Measurements from ENCODE around the gene ADCY3.
"Not testable (repeated sequence)": the region's sequence is repeated elsewhere in the genome, so short reads cannot be mapped to it uniquely, and the experiment has no call there.

ADCY3 gene

DNA sequence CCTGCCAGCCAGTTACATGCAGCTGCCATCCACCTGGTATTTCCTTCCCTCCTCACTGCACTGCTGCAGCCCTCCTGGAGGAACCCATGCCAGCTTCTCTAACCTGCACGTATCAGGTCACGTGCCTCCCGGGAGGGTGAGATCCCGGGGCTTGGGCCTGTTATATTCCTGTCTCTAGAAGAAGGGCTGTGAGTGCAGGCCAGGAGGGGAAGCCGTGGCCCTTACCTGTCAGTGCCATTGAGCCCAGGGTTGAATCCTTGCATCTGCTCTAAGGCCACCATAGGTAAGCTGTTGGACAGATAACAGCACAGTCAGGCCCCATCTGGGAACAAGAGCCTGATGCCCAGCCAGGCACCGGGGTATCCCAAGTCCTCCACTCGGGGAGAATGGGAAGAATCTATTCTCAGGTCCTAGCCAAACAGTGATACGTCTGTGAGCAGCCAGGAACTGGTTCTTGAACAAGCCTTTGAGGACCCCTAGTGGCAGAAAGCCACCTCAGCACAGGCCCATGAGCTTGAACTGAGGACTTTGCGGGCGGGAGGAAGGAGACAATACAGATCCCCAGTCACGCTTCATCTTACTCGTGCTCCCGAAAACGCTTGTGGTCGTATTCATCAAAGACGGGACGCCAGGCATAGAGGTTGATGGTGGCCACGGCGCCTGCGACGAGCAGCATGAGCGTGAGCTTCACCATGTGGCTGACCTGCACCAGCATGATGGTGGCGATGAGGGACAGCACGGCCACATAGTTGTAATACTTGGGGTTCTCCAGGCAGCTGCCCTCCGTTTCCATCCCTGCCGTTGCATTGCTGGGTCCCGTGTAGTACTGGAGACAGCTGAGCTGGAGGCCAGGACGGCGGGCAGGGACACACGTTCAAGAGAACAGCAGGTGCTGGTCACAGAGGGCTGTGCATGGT lies 92.5 kb downstream of the ADCY3 start:
- DNase-seq: peak; percentile 76

DNA sequence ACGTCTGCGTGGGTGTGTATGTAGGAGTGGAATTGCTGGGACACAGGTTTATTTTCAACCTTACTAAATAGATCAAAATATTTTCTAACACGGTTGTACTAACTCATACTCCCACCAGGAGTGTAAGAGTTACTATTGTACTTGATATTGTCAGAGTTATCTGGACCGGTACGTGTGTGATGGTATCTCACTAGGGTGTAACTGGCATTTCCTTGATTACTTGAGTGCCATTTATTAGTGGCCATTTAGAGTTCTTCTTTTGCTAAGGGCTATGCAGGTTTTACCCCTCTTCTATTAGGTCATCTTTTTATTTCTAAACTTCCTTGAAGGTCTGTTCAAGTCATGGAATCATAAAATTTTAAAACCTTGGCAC lies 93.3 kb downstream of the ADCY3 start:
- DNase-seq: no peak

DNA sequence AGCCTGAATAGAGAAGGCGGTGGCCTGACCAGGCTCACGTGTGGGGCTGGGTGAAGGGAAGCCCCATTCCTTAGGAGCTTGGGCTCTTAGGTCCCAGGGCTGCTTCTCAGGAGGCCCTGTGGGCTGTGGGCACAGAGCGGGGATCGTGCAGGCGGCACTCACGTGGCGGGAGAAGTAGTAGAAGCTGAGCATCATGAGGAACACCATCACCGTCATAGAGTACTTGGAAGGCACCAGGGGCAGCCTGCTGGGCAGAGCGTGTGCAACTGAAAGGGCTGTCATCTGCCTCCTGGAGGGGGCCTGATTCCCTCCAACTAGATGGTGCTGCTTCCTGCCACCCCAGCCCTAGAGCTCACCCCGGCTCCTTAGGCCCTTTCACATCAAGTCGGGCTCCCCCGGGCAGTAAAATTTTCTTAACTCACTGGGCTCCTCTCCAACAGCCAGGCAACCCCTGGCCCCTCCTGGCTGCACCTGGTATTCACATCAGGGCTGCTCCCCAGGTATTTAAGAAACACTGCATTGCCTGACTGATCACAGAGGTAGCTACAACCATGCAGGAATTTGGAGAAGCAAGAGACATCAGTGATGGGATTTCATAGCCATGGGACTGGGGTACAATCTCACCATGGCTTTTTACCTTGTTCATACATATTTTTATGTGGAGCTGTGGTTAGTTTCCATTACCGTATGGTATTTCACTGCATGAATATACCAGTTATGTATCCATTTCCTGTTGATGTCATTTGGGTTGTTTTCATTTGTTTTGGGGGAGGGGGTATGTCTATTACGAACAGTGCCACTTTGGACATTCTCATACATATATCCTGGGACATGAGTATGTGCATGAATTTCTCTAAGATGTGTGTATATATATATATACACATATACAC lies 93.9 kb downstream of the ADCY3 start:
- no peak for DNase-seq

DNA sequence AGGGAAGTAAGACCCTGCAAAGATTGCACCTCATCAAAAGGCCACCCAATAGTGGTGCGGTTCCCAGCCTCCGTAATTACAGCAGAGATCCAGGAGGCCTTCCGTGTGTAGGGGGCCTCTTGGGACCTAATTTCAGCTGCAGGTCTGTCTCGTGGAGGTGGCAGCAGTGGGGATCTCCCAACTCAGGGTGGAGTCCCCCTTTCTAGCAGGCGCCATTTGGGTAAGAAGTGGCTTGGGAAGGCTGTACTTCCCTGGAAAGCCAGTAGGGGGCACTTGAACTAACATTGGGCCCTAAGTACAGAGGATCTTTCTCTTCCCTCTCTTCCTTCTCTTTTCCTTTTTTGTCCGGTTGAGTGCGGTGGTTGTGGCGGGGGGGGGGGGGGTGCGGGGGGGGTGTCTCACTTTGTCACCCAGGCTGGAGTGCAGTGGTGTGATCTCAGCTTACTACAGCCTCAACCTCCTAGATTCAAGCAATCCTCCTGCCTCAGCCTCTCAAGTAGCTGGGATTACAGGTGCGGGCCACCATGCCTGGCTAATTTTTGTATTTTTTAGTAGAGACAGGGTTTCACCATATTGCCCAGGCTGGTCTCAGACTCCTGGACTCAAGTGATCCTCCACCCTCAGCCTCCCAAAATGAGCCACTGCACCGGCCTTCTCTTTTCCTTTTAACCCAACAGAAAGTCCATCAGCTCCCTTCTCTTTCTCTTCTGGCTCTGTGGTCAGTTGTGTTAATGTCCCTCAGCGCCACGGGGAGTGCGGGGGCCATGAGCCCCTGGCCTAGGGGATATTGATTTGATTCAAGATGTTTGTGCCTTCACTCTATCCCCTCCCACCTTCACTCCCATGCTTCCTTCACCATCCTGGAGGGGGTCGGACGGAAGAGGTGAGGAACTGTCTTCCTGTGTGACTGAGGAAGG lies 94.8 kb downstream of the ADCY3 start:
- DNase-seq: peak; percentile 43

DNA sequence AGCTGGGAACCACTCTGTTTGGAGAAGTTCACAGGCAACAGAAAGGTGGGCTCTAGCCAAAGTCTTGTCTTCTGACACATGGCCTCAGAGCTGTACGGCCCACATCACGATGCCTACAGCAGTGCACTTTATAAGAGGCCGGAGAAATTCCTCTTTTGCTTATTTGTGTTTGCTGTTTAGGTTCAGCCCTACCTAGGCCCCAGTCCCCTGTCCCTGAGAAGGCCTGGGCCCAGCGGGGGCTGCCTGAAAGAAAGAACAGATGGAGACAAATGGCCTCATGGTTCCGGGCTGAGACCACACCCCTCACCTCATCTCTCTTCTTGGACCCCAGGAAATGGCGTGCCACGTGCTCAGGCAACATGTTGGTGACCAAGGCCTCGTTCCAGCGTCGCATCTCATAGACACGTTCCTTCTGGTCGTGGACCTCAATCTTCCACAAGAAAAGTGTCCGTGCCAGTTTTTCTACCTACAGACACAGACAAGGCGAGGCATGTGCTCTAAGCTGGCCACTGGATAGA lies 95.9 kb downstream of the ADCY3 start:
- no peak for DNase-seq

DNA sequence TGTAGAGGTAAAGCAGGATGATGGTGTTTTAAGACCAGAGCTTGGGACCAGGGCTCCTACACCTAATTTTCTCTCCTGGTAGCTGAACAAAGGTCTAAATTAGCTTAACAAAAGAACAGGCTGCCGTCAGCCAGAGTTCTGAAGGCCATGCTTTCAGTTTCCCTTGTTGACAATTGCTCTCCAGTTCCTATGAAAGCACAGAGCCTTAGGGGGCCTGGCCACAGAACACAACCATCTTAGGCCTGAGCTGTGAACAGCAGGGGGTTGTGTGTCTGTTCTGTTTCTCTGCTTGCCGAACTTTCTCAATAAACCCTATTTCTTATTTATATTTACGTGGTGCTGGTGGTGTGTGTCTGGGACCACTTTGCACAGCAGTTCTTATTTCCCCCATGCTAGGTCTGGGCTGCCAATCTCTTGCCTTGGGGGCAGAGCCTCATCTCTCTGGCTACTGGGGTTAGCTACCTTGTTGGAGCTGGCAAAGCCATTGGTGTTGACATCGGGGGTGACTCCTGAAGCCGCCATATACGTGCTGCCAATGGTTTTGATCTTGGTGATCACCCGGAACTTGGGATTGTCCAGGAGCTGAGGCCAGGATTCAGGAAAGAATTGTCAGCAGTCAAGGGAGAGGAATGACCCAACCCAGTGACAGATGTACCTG lies 97.9 kb downstream of the ADCY3 start:
- DNase-seq: no peak

DNA sequence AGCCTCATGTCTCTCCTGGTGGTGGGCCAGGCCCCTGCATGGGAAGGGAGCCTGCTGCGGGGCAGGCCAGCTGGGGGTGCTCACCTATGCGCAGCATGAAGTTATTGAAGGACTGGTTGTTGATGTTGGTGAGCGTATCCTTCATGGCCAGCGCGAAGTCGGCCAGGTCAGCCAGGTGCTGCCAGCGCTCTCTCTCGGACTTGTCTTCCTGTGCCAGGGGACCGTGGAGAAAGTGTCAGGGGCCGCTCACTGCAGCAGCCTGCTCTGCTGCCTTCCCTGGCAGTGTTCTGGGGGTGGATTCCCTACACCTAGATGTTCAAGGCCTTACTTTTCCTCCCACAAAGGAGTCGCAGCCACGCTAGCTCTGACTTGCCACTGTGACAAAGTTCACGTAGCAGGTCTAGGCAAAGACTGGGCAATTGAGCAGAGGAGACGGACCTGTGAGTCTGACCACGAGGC lies 98.6 kb downstream of the ADCY3 start:
- no peak for DNase-seq

DNA sequence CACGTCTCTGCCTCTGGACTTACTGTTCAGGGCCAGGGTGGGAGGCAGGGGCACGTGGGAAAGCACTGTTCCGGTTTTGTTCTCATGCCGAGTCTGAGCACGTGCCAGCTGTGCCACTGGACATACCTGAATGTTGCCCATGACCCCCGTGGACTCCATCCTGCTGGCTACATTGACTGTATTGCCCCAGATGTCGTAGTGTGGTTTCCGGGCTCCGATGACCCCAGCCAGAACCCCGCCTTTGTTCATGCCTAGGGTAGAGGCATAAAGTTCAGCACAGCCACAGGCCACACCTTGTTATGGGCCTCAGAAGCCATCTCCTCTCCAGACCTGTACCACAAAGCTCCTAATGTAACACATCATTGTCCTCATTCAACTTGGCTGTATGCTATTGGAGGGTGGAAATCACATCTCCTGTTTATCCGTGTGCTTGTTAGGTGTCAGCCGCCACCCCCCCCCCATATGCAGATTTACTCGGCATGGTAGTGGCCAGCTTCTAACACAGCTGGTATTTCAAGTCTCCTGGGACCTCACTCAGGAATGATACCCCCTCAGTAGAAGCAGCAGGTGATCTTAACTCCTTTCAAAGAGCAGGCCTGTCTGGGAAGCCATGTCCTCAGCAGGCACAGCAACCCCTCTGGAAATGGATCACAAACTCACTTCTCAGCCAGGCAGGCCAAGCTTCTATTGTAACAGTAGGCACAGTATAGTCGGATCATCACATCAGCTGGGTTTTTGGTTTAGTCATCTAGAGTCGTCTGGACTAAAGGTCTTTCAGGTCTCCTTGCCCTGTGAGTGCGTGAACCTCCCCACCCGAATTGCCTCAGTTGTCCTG lies 99.2 kb downstream of the ADCY3 start:
- DNase-seq: no peak

DNA sequence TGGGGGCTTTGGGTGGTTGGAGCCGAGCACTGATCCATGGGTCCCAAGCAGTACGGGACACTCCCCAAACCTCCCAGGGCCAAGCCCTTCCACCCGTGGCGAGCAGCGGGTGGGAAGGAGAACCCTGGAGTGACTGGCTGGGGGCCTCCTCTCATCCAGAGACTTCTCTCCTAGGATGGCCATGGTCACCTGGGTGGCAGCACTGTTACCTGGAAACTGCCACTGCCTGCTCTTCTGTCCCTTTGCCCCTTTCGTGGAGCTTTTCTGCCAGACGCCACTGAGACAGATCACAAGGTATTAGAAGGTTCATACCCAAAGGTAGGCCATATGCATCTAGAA lies 99.9 kb downstream of the ADCY3 start:
- no peak for DNase-seq

DNA sequence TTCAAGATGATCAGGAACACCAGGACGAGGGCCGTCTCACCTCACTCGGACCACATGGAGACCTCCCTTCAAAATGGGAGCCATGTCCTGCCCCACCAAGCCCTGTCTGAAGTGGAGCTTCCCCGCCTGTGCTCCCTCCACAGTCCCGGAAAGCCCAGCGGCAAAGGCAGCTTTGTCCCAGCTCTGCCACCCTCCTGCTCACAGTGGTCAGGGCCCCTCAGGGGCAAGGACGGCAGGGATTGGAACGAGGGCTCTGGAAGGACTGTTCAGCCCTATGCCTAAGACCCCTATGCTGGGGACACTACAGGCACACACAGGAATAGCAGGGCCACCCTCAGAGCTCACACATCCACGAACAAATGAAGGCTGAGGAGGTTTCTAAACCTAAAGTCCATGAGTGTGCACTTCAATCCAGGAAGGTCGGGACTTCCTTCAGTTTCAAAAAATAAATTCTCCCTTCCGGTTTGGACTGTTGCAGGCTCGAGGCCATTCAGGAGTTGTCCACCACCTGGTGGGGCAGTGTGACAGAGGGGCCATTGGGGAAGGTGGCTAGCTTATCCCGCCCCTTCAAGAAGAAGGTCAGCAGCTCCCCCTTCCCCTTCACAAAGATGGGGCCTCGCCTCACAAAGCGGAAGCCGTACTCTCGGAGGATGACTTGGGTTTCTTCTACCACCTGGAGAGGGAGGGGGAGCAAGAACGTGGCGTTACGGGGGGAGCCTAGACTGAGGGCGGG lies 100.4 kb downstream of the ADCY3 start:
- no peak for DNase-seq

DNA sequence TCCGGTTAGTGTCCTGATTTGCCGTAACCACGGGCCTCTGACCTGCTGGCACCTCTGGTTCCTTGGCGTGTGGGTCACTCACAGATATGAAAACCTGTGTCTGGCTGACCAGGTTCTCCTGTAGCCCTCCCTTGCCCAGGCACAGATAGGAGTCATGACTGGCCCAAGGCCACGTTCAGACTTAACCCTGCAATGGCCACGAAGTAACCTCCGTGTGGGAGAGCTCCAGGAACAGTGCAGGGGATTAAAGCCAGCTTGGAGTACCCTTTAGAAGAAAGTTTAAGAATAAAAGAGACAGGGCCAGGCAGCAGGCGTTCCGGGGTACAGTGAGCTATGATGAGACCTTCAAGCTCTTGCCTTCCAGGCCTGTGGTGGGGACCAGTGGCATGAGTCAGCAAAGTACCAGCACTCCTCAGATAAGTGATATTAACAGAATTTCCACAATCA lies 101.3 kb downstream of the ADCY3 start:
- DNase-seq: no peak

DNA sequence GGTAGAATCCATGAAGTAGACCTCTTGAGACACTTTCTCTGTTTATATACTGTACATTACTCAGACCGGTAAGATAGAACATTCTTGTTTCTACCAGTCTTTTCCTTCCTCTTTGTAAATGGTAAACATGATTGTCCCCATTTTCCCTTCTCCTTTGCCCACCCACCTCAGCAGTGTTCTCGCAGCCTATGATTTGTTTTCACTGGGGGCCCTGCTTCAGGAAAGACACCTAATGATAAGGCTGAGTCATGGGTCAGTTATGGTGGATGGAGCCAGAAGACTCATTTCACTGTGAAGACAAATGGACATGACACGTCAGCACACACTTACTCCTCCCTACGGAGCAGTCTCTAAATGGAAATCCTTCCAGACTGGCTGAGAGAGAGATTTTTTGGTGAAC lies 103.2 kb downstream of the ADCY3 start:
- no peak for DNase-seq

DNA sequence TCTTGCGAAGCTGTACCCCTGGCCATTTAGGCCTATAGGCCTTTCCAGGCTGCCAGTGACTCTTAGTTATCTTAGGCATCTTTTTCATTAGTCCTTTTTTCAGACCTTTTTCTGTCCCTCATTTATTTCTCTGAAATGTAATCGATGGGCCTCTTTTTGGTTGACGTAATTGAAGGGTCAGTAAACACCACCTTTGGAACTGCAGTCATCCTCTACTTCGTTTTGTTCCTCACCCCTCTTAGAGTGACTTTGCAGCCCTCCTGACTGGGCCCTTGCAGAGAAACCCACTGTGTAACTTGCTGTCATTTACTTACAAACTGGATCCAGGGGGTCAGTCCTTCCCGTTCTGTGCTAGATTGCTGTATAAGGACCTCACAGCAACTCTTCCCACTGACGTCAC lies 103.6 kb downstream of the ADCY3 start:
- DNase-seq: no peak

DNA sequence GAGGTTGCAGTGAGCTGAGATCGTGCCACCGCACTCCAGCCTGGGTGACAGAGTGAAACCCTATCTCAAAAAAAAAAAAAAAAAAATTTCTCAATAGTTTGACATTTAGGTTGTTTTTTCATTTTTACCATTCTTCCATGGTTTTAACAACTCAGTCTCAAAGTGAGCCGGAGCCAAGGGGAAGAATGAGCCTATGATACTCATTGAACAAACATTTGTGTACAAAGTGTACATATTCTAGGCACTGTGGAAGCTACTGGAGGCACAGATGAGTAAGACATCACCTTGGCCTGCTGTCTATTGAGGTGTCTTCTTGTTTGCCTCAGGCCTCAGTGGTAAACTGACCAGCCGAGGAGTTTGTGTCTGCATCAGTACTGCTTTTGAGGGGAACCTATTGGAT lies 104.9 kb downstream of the ADCY3 start:
- DNase-seq: no peak

DNA sequence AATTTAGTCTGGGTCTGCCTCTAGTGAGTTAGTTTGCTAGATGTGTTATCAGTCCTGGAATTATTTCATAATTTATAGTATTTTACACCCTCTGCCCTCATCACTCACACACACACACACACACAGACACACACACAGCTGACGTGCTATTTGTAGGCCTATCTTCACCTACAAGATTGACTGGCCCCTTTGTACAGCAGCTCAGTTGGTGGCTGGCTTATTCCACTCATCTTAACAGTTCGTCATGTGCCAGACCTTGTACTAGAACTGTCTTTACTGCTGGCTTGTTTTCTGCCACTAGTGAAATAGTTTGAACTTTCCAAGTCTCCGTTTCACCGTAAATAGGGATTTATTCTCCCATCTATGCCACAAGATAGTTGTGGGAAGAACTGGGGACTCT lies 105.5 kb downstream of the ADCY3 start:
- DNase-seq: no peak

DNA sequence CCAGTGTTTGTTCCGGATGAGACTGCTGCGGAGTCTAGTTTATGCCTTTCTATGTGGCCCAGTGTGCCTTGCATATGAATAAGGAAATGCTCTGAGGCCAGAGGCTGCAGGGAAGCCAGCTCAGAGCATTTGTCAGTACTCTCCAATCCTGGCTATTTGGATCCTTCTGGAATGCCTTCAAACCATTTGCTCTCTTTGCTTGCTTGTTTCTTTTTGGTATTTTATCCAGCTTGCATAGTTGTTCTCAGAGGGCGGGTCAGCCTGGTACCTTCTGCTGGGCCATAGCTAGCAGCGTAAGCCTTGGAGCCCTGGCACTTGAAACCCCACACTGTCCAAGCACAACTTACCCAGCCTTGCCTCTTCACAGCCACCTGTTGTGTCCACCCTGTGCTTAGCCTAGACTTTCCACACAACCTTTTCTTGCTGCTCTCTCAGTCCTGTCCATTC lies 106.3 kb downstream of the ADCY3 start:
- no peak for DNase-seq

DNA sequence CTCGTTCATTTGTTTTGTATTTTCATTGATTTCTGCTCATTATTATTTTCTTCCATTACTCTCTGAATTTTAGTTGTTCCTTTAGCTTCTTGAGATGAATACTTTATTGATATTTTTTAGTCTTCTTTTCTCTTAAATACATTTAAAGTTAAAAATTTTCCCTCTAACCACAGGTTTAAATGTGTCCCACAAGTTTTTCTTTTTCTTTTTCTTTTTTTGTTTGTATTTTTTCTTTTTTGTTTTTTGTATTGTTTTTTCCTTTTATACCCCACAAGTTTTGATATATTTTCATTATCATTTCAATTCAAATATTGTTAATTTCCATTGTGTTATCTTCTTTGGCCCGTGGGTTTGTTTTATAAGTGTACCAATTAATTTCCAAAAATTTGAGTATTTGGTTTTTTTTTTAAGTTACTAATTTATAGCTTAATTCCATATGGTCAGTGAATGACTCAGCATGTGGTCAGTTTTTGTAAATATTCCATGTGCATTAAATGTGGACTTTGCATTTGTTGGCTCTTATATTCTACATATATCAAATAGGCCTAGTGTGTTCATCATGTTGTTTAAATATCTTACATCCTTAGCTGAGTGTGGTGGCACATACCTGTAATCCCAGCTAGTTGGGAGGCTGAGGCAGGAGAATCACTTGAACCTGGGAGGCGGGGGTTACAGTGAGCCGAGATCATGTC lies 110.6 kb downstream of the ADCY3 start:
- DNase-seq: no peak

DNA sequence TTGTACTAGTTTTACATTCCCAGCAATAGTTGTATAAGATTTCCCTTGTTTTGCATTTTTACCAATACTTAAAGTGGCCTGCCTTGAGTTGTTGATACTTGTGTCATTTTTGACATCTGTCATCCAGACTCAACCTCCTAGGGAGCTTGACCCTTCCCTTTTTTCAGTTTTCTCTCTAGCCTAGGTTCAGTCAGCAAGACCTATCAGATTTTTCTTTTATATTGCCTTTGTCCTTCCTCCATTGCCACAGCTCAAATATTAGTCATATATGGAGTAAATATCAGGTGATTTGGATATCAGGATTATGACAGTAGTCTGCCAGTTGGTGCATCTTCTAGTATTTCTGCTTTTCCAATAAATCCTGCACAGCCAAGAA lies 113.4 kb downstream of the ADCY3 start:
- DNase-seq: no peak

DNA sequence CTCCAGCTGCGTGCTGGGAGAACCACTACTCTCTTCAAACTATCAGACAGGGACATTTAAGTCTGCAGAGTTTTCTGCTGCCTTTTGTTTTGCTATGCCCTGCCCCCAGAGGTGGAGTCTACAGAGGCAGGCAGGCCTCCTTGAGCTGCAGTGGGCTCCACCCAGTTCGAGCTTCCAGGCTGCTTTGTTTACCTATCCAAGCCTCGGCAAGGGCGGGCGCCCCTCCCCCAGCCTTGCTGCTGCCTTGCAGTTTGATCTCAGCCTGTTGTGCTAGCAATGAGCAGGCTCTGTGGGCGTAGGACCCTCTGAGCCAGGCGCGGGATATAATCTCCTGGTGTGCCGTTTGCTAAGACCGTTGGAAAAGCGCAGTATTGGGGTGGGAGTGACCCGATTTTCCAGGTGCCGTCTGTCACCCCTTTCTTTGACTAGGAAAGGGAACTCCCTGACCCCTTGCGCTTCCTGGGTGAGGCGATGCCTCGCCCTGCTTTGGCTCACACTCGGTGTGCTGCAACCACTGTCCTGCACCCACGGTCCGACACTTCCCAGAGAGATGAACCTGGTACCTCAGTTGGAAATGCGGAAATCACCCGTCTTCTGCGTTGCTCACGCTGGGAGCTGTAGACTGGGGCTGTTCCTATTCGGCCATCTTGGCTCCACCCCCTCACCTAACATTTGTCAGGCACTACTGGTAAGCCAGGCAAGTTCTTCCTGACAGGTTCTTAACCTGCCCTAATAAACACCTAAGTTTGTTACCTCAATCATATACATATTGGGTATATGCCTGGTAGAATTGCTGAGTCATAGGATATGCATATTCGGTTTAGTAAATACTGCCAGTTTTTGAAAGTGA lies 114.0 kb downstream of the ADCY3 start:
- not testable (repeated sequence) for DNase-seq
